Activated naive CD4-positive, alpha-beta T cell (primary cell): Measurements from ENCODE around the gene LEO1.

Experiments used
- DNase-seq, 4 experiments: peaks; one replicate each; lab custom pipeline; 2025; lab: John Stamatoyannopoulos, UW

LEO1 gene

GRCh38 chr15:51971375-51972133 is at the start of gene LEO1:
Gene LEO1 (minus strand): TSS chr15:51971778. CDS start chr15:51971745, 33 bp downstream.
- DNase-seq = peak; percentile 51 to 75 (median 61)

GRCh38 chr15:52021128-52021671 is 49.6 kb upstream of the LEO1 start:
- DNase-seq = no peak

- DNase-seq = no peak
Measured at GRCh38 chr15:52020221-52021085, 48.9 kb upstream of the LEO1 start.

GRCh38 chr15:52019394-52020220 is 48.0 kb upstream of the LEO1 start:
- peak; percentile 10 to 50 (median 22) for DNase-seq

GRCh38 chr15:52018693-52019393 is 47.3 kb upstream of the LEO1 start, which contains the start of gene MAPK6:
Gene MAPK6 (plus strand): TSS chr15:52019219. CDS start chr15:52046461, 27,242 bp downstream.
- peak; percentile 83 to 92 (median 86) for DNase-seq

- DNase-seq = no peak
Measured at GRCh38 chr15:52018244-52018643, 46.7 kb upstream of the LEO1 start.

- DNase-seq = no peak
Measured at GRCh38 chr15:52016316-52016715, 44.7 kb upstream of the LEO1 start.

GRCh38 chr15:52014616-52015015 is 43.0 kb upstream of the LEO1 start:
- DNase-seq = no peak

- DNase-seq = no peak
Measured at GRCh38 chr15:52013151-52013791, 41.7 kb upstream of the LEO1 start.

- DNase-seq = no peak
Measured at GRCh38 chr15:52012210-52012609, 40.6 kb upstream of the LEO1 start.

GRCh38 chr15:52011711-52012144 is 40.1 kb upstream of the LEO1 start:
- no peak for DNase-seq

GRCh38 chr15:52010633-52011595 is 39.3 kb upstream of the LEO1 start:
- DNase-seq = no peak

GRCh38 chr15:52008698-52009434 is 37.3 kb upstream of the LEO1 start:
- no peak for DNase-seq

- DNase-seq = no peak
Measured at GRCh38 chr15:52008359-52008697, 36.8 kb upstream of the LEO1 start.

GRCh38 chr15:52006702-52007340 is 35.2 kb upstream of the LEO1 start:
- DNase-seq = no peak

- no peak for DNase-seq
Measured at GRCh38 chr15:52005748-52006701, 34.4 kb upstream of the LEO1 start.

GRCh38 chr15:52004806-52005205 is 33.2 kb upstream of the LEO1 start:
- no peak for DNase-seq
